ENCODE data around the gene CACNA2D4. TPM values are rescaled to one million over a fixed set of nuclear protein-coding genes. Genes with fewer than 3 reads are reported as not detected.

CACNA2D4 gene
- polyA plus RNA-seq, 3 donors: 1.8 to 2.4 (median 2.3) TPM

DNA sequence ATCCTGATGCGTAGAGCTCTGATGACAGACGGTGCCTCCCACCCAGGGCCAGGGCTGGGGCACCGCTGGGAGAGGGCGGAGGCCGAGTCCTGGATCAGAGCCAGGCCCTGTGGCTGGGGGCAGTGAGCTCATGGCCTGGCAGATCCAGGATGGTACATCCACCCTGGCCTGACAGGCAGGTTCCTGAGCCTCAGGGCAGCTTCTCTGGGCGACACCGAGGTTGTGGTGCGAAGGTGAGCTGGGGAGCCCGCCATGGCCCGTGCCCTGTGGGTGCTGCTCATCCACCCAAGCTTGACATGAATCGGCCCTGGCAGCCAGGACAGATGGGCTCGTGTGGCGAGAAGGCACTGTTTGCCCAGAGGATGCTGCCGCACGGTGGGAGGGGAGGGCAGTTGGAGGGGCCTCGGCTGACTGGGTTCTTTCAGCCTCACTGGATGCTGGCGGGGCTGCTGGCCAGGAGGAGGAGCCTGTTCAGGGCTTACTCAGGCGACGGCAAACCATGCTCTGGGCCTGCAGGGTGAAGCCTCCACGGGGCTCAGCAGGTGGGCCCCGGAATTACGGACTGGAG is 81.5 kb downstream of the CACNA2D4 start:
- no peak for DNase-seq (ENCODE audit: low read depth in 3 of 3, low spot score in 2 of 3)

DNA sequence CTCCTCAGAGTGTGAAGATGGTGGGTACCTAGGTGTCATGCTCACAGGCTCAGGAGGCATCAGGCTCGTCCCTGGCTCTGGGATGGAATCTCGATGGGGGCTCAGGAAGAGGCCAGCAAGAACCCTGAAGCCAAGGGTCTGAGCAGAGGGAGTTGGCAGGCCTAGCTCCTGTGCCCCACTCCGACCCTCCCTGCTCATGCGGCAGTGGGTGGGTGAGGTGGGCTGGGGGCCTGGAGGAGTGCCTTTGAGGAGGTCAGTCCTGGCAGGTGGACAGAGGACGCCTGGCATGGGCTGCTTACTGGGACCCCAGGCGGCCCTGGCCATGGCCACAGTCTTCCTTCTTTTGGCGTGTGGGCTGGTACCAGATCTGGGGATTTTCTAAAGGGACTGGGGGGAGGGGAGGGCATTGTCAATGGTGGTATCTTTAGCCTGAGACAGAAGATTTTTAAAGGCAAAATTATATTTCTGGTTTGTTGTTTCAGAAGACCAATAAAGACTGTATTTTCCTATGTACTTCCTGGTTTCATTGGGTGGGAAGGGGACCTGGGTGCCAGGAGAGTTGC is 82.1 kb downstream of the CACNA2D4 start:
- DNase-seq (ENCODE audit: low read depth in 3 of 3, low spot score in 2 of 3): no peak

DNA sequence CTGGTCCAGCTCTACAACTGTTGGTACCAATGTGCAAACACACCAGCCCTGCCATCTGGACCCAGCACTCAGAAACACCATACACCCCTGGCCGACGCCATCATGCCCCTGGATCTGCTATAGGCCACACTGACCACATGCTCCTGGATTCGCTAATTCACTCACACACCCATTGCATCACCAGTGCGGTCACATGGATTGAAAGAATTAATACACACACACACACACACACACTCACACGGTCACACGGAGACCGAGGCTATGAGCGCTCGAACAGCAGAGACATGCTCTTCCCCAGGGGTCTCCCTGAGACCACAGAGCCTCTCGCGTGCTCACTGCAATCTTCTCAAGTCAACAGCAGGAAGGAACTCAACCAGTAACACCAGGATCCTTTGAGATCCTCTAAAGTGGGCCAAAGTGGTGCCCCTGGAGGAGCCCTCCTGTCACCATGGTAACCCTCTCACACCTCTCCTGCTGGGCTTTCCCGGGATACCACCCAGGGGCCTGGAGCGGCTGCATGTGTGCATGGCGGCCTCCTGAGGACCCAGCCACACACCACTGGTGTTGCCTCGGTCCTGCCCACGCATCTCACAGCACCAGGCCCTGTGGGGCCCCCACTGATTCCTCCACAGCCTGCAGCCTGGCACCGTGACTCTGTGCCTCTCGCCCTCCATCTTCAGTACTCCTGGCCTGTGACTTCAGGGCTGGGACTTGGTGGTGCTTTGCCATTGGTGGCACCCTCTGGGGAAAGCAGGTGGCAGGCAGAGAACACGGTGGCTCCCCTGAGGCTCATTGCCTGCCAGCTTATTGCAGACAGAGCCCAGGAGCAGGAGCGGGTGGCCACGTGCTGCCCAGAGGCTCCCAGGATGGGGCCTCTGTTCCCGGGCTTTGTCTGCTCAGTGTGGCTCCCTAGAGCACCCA is 83.0 kb downstream of the CACNA2D4 start:
- DNase-seq (ENCODE audit: low read depth in 3 of 3, low spot score in 2 of 3): no peak

DNA sequence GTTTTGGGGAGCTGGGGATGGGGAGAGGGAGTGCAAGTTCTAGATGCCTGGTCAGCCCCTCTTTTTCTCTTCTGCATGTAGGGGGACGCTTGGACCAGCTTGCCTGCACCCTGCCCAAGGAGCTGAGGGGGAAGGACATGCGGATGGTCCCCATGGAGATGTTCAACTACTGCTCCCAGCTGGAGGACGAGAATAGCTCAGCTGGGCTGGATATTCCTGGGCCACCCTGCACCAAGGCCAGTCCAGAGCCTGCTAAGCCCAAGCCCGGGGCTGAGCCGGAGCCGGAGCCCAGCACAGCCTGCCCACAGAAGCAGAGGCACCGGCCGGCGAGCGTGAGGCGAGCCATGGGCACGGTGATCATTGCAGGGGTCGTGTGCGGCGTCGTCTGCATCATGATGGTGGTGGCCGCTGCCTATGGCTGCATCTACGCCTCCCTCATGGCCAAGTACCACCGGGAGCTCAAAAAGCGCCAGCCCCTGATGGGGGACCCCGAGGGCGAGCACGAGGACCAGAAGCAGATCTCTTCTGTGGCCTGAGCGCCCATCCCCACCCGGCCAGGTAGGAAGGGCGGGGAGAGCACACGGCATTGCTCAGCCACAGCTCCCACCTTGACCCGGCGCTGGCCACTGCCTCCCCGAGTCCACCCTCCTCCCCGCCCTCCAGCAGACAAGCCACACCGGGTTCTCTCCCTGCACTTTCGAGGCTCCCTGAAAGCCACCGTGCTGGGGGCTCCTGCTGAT is 84.1 kb downstream of the CACNA2D4 start:
- no peak for DNase-seq (ENCODE audit: low read depth in 3 of 3, low spot score in 2 of 3)

DNA sequence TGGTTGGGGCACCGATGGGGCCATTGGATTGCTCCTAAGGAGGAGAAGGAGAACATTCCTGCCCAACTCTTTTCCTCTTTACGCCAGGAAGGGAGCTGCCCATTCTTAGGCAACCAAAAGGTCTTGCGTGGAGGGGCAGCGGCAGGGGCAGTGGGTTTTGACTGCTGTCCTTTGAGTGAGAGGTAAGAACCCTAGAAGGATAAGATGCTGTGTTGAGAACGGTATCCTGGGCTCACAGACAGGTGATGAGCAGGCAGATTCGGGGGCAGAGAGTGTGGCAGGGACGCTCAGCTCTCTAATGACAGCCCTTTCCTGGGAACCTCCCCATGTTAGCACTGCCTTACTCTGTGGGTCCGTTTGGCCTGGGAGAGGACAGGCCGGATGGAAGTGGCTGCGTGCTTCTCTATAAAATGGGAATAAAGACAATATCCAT is 84.8 kb downstream of the CACNA2D4 start:
- DNase-seq (ENCODE audit: low read depth in 3 of 3, low spot score in 2 of 3): no peak

DNA sequence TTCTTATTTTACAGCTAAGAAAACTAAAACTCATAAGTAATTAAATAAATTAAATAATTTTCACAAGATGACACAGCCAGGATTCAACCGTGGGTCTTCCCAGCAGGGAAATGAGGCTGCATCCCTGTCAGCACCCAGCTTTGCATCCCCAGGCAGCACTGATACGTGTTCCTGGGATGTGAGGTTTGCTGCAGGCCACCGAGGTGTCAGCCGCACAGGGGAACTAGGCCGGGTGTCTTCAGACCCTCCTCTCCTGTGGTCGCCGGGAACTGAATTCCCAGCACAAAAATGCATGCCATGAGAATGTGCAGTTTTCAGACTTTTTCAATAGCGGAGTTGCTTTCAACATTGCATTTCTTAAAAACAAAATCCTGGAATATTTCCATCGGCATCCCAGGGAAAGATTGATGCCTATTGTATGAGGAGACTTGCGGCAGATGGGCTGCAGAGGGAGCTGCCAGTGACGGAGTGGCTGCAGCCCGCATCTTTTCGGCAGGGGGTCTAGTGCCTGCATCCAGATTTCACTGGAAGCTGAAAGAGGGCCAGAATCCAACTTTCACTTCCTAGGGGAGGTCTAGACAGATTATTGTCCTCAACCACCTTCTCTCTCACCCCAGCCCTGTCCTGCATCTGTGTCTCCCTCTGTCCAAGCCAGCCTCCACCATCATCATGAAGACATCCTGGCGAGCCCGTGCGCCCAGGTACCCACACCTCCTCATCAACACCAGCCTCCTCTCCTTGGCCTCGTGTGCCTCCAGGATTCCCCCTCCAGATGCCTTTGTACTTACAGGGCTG is 85.5 kb downstream of the CACNA2D4 start:
- no peak for DNase-seq (ENCODE audit: low read depth in 3 of 3, low spot score in 2 of 3)

DNA sequence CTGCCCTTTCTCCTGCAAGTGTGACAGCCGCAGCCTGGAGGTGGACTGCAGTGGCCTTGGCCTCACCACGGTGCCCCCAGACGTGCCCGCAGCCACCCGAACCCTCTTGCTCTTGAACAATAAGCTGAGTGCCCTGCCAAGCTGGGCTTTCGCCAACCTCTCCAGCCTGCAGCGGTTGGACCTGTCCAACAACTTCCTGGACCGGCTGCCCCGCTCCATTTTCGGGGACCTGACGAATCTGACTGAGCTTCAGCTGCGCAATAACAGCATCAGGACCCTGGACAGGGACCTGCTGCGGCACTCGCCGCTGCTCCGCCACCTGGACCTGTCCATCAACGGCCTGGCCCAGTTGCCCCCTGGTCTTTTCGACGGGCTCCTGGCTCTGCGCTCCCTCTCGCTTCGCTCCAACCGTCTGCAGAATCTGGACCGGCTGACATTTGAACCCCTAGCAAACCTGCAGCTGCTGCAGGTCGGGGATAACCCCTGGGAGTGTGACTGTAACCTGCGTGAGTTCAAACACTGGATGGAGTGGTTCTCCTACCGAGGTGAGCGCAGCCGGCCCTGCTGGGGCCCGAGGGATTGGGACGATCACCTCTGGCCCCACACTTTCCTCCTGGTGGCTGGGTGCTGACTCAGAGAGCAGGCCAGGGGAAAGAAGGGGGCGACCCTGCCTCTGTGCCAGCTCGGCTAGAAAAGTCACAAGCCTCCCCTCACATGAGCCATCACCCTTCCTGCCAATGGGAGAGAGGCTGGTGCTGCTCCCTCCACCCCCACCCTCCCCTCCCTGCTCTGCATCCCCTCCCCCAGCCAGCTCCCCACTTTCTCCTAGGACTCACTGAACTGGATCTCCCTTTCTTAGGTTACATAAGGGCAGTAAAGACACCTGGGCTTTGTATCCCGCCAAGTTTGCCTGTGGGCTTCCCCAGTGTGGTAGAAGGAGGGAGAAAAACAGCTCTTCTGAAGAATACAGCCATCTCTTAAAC is 87.2 kb downstream of the CACNA2D4 start:
- DNase-seq (ENCODE audit: low read depth in 3 of 3, low spot score in 2 of 3): peak; percentile 77 to 89 (median 85)

DNA sequence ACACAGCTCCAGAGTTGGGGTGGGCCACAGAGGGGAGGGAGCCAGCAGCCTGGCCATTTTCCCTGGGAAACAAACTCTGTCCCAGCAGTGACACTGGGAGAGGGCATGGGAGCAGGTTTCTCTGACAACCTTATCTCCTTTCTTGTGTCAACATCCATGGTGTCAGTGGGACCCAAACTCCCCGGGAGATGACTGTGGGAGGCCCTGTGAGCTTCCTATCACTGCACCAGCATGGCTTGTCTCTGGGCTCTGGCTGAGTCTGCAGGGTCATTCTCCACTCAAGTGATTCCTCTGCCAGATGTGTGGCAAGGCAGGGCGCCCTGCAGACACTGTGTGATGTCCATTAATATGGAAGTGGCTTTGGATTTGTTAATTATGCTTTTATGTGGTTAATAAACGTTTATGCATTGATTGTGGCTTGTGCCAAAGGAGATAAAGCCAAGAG is 88.0 kb downstream of the CACNA2D4 start:
- no peak for DNase-seq (ENCODE audit: low read depth in 3 of 3, low spot score in 2 of 3)

DNA sequence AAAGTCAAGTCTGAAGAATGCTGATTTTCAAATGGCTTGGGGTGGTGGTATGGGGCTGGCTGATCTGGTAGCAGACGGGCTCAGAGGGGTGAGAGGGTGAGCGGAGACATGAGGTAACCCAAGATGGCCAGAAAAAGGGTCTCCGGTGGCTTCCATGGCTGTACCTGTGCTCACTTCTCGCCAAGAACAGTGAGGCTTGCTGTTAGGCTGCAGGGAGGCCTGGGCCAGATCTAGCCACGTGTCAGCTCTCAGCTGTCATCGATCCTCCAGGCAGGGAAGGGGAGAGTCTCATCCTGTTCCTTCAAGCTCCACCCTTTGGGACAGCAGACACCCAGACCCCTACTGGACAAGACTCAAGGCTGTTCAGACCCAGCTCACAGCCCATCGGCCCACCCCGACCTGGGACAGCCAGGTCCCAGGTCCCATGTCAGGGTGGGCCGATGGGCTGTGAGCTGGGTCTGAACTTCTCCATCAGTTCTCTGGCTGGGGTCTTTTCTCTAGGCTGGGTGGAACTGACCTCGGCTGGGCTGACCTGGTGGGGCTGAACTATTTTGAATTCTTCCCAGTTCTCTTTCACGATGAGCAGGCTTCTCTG is 89.0 kb downstream of the CACNA2D4 start:
- no peak for DNase-seq (ENCODE audit: low read depth in 3 of 3, low spot score in 2 of 3)

DNA sequence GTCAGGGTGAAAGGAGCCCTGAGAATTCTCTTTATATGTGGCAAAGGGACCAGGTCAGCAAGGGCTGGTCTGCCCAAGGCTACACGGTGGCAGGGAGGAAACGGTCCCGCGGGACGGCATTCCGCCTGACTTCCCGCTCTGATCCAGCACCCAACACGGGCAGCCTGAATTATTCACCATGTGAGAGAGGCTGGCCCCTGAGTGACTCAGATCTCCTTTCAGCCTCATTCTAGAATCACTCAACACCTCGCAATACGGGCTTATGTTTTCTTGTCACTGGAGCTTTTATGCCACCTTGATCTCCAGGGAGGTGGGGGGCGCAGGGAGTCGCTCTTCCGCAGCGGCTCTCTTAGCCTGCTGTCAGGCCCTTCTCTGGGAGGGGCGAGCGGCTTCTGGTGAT is 89.6 kb downstream of the CACNA2D4 start:
- no peak for DNase-seq (ENCODE audit: low read depth in 3 of 3, low spot score in 2 of 3)

DNA sequence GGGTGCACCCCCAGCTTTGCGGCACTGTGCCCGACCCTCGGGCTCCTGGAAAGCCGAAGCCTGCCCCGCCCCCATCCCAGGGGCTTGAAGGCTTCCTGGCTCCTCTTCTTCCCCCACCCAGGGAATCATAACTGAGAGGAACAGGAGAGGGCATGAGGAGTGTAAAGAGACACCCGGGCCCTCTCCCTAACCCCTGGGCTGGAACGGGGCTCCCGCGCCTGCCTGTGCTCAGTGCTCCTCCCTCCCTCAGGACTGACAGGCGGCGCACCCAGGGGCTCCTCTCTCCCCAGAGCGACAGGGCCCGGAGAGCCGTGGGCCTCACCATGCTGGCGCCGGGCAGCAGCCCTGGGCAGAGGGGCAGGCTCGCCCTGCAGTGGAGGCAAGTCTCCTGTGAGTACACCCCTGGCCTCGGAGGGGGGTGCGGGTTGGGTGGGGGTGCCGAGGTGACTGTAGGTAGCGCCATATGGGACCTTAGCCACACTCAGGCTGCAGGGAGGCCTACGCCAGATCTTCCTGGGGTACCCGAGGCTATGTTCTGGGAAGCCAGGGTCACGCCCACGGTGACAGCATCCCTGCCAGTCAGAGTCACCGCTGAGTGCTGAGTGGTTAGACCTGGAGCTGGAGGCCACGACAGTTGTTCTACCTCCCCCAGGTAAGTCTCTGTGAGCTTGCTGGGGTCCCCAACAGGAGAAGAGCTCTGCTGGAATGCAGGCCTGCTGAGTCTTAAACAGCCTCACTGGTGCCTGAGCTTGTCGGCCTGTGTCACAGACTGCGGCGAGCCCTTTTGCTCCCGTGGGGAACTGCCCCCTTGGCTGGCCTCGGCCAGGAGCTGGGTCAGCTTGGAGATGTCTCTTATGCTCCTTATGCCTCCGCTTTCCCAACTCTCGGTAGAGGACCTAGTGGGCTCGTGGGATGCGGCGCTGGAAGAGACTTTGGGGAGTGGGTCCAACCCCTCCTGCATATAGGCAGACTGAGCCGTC is 90.3 kb downstream of the CACNA2D4 start:
- no peak for DNase-seq (ENCODE audit: low read depth in 3 of 3, low spot score in 2 of 3)

DNA sequence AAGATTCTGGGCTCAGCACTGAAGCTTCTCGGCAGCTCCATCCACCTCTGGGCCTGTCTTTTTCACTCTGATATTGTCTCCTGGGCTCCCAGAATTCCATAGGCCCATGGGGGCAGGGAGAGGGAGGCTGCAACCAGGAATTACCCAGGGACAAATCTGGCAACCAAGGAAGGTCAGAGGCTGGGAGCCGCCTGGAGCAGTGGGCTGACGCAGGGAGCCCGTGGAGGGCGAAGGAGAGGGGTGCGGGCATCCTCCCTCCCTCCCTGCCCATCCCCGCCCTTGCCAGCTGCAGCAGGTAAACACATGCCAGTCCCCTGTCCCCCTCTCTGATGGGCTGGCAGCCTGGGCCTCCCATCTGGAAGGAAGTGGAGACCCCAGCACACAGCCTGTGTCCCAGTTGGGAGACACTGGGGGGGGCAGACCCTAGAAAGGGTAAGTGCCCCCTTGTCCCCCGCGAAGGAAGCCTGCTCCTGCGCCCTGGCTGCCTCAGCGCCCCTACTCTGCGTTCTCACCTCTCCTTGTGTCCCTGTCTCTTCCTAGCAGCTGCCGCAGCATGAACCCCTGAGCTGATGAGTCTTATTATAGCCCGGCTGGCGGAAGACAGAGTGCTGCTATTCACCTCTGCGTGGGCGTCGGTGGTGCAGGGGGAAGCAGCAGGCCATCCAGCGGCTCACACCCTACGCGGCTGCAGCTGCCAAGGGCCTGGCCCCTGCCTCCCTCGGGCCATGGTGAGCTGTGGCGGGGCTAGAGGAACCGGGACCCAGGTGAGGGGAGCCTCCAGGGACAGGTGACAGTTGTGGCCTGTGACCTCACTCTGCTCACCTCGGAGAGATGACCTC is 91.4 kb downstream of the CACNA2D4 start:
- no peak for DNase-seq (ENCODE audit: low read depth in 3 of 3, low spot score in 2 of 3)

DNA sequence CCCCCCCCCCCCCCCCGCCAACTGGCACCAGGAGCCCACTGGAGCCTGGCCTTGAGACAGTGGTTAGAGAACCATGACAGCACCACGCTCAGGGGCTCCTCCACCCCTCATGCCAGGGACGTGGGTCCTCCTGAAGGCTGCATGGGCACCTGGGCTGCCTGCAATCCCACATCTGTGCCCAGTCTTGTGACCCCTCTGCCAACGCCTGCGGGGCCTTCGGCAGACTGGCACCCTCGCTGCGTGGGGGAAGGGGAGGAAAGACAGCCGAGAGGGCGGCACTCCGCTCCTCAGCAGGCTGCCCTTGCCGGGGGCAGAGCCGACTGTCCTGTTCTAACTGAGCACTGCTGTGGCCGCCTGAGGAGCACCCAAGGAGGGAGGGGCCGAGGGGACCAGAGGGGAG is 92.1 kb downstream of the CACNA2D4 start:
- DNase-seq (ENCODE audit: low read depth in 3 of 3, low spot score in 2 of 3): no peak

DNA sequence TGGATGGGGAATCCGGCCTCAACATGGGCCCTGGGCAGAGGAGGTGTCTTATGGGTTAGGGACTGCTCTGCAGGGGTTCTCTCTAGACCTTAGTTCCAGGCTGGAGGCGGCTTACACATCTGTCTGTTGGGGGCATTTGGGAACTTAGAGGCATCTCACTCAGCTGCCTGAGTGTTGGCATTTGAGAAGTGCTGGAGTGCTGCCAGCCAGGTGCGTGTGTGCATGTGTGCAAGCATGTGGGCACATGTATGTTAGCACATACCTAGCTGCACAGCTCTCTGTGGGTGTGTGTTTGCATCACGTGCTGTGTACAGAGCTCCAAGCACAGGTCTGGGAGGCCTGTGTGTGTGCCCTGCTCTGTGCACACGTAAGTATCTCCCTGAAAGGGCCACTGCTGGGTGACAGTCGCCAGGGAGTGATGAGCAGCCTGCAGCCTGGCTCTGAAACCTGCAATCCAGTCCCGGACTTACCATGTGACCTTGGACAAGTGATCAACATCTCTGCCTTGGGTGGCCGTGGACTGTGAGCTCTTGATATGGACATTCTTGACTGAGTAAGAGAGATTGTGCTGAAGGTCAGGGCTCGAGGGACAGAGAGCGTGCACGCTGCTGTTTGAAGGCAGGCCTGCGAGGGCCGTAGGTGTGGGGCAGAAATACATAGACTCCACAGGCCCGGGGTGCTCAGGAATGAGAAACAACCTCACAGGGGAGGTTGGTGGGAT is 92.9 kb downstream of the CACNA2D4 start:
- no peak for DNase-seq (ENCODE audit: low read depth in 3 of 3, low spot score in 2 of 3)

DNA sequence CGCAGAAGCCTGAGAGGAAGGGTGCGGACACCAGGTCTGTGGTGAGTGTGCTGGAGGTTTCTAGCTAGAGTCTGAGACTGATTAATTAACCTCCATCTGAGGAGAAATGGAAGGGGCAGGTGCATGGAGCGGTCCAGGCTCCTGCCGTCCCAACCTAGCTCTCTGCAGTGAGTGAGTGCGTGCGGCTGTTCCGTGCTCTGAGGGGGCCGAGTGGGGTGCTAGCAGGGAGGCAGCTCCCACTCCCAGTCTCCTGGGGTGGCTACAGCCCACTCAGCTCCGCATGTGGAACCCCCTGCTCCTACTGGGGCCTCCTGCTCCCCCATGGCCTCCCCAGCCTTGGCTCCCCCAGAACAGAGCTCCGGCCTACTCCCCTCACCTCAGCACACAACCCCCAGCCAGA is 95.2 kb downstream of the CACNA2D4 start:
- DNase-seq (ENCODE audit: low read depth in 3 of 3, low spot score in 2 of 3): no peak

DNA sequence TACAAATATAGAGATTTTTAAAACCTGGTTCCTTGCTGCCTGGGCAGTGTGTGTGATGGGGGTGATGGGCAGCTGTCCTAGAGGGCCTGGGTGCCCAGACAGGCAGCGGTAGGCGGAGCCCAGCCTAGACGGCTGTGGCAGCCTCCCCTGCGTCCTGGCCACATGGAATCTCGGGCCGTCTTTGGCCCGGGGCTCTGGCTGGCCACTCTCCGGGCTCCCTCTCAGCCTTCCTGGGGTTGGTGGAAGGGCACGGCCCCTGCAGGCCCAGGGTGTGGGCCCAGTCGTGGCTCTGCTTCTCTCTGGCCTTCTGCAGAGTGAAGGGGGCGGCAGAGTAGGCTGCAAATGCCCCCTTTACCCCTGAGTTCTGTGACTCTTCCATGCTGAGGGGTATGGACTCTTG is 95.8 kb downstream of the CACNA2D4 start:
- no peak for DNase-seq (ENCODE audit: low read depth in 3 of 3, low spot score in 2 of 3)
